GM12878 (cell line): Measurements from ENCODE around the gene MPV17L. TPM values are rescaled to one million over a fixed set of nuclear protein-coding genes. Genes with fewer than 3 reads are reported as not detected.
"Not testable (repeated sequence)": the region's sequence is repeated elsewhere in the genome, so short reads cannot be mapped to it uniquely, and the experiment has no call there.

Experiments
- ATAC-seq: fragments of 200-7000 bp; cut with Tn5 transposase; 3 replicates; pipeline ENCODE4 v1.9.1; 2020; ENCODE audit warnings: mild to moderate bottlenecking, moderate library complexity
- Bru-seq: library from RNA; stranded (reverse); fragments of 400-500 nt; gene quantifications from one replicate; lab custom pipeline; 2021; lab: Mats Ljungman, UMichigan
- BruChase-seq, 2 experiments: library from RNA; stranded (reverse); fragments of 400-500 nt; gene quantifications; one replicate each; lab custom pipeline; 2021; lab: Mats Ljungman, UMichigan
- BruUV-seq: library from RNA; stranded (reverse); fragments of 400-500 nt; replicated peaks from 2 replicates; lab custom pipeline; 2021; lab: Mats Ljungman, UMichigan
- CTCF ChIA-PET: fragments of 300-600 bp; sonication (Branson Sonifier 250); formaldehyde crosslinking; extraction: SDS; loops from one replicate; lab custom pipeline; 2021; ENCODE audit warnings: inconsistent platforms; lab: Yijun Ruan, JAX
- POLR2A ChIA-PET: fragments of 350-600 bp; formaldehyde crosslinking; extraction: SDS; loops from one replicate; lab custom pipeline; 2021; ENCODE audit warnings: inconsistent platforms; lab: Charles Lee
- RAD21 ChIA-PET: fragments of 300-600 bp; sonication (Branson Sonifier 250); formaldehyde crosslinking; loops from one replicate; lab custom pipeline; 2023; ENCODE audit warnings: antibody characterized with exemption; ENCODE audit not compliant: unreplicated experiment; lab: Charles Lee
- SMC1A ChIA-PET: fragments of 300-600 bp; sonication (Branson Sonifier 250); formaldehyde crosslinking; loops from one replicate; lab custom pipeline; 2023; ENCODE audit not compliant: unreplicated experiment, uncharacterized antibody; lab: Charles Lee
- DNase-seq: peaks from one replicate; pipeline ENCODE4 v3.0.0-alpha.2; 2011; ENCODE audit warnings: low read depth, low spot score
- FAIRE-seq: peaks from 3 replicates; lab custom pipeline; 2011; peaks lifted over from hg19 to GRCh38; lab: Jason Lieb, UNC
- H2AFZ ChIP-seq: 2 replicates; pipeline ENCODE4 v1.6.0; 2011; ENCODE audit warnings: low read depth, low read length, control low read depth; ENCODE audit not compliant: control insufficient read depth
- H3K27ac ChIP-seq: 2 replicates; pipeline ENCODE4 v1.5.1; 2011; ENCODE audit warnings: control low read depth; ENCODE audit not compliant: control insufficient read depth, insufficient read depth
- H3K27me3 ChIP-seq, 2 experiments: replicated peaks in 1 of 2; 2 replicates each; pipeline versions ENCODE4 v1.6.0 to v1.6.1; 2011; ENCODE audit warnings: low read length in 1 of 2; ENCODE audit not compliant: control insufficient read depth in 2 of 2, insufficient read depth in 2 of 2
- H3K36me3 ChIP-seq, 2 experiments: 2 replicates each; pipeline ENCODE4 v1.5.1; 2011; ENCODE audit warnings: low read length in 1 of 2; ENCODE audit not compliant: control insufficient read depth in 2 of 2, insufficient read depth in 2 of 2
- H3K4me1 ChIP-seq: 2 replicates; pipeline ENCODE4 v1.6.1; 2011; ENCODE audit warnings: mild to moderate bottlenecking, low read length, moderate library complexity, mixed read lengths; ENCODE audit not compliant: control insufficient read depth, insufficient read depth
- H3K4me2 ChIP-seq: 2 replicates; pipeline ENCODE4 v1.6.0; 2011; ENCODE audit warnings: control low read depth; ENCODE audit not compliant: control insufficient read depth, insufficient read depth
- H3K4me3 ChIP-seq: fragments of 200-600 bp; sonication (generic); 2 replicates; pipeline ENCODE4 v1.5.1; 2016
- H3K79me2 ChIP-seq: 2 replicates; pipeline ENCODE4 v1.6.0; 2011; ENCODE audit warnings: low read length; ENCODE audit not compliant: control insufficient read depth, insufficient read depth
- H3K9ac ChIP-seq: 2 replicates; pipeline ENCODE4 v1.8.0; 2011; ENCODE audit warnings: low read length, control low read depth, mixed read lengths; ENCODE audit not compliant: control insufficient read depth, insufficient read depth
- H3K9me3 ChIP-seq: replicated peaks from 3 replicates; pipeline ENCODE4 v1.5.1; 2011; ENCODE audit warnings: mild to moderate bottlenecking, low read length; ENCODE audit not compliant: control insufficient read depth, insufficient read depth
- H4K20me1 ChIP-seq: 2 replicates; pipeline ENCODE4 v1.6.0; 2011; ENCODE audit not compliant: control insufficient read depth, insufficient read depth
- WGBS: methylation state at CpG from one replicate; pipeline ENCODE4 v1.1.6; 2016; ENCODE audit warnings: low lambda C conversion rate; ENCODE audit not compliant: insufficient replicate concordance, insufficient coverage; ENCODE audit errors: missing lambda C conversion rate; 5-methylcytosine and 5-hydroxymethylcytosine counted together
- in situ Hi-C: fragments of 300-500 bp; cut with MboI; formaldehyde crosslinking; loops from 9 replicates; pipeline ENCODE4 v1.14.3; 2018; ENCODE audit warnings: mixed read lengths
- intact Hi-C: fragments of 100-400 bp; cut with micrococcal nuclease; formaldehyde crosslinking; loops from one replicate; pipeline ENCODE4 v1.14.2; 2022; ENCODE audit not compliant: unreplicated experiment
- long read RNA-seq, 2 experiments: library from polyadenylated mRNA; unstranded; transcript quantifications; one replicate each; pipeline ENCODE4 v2.0.0, GENCODE V29; 2019 to 2020
- polyA minus RNA-seq, 3 experiments: library from RNA; depleted of rRNA, polyadenylated mRNA; stranded (reverse); fragments of >200 nt; gene quantifications; 2 replicates each; pipeline ENCODE4 v1.2.3, GENCODE V29; 2011
- polyA plus RNA-seq, 11 experiments: library from polyadenylated mRNA; depleted of rRNA in 4 of 11; unstranded in 6 of 11; stranded (reverse) in 5 of 11; fragments of >200 nt; fragmentation: Nextera tagmentation in 4 of 11; fragmentation: Illumina TruSeq in 1 of 11; extraction: Ambion mirVana in 4 of 11; extraction: Trizol in 1 of 11; gene quantifications; 1 replicate in 1 of 11; 2 replicates in 10 of 11; pipeline versions ENCODE4 v1.2.1 to v1.2.3, GENCODE V29; 2011 to 2016; ENCODE audit warnings: inconsistent platforms in 2 of 11, missing spikeins in 2 of 11, low read depth in 1 of 11
- total RNA-seq, 4 experiments: library from RNA; depleted of rRNA in 3 of 4; stranded (reverse); fragments of >200 nt in 3 of 4; fragmentation: Illumina TruSeq in 1 of 4; extraction: Trizol in 1 of 4; gene quantifications; 2 replicates each; pipeline versions ENCODE4 v1.2.1 to v1.2.3, GENCODE V29; 2013 to 2021

Gene MPV17L
- not detected in 2 replicates for total RNA-seq (2013; cell fraction: nucleolus; rRNA removed)
- total RNA-seq (2014; rRNA removed) (0.06 and 0.16 TPM in 2 replicates), total RNA-seq (2014; rRNA removed; fragmentation: Illumina TruSeq; extraction: Trizol) (0.09 TPM in 1 of 2 replicates, not detected in the other), total RNA-seq (2021) (0.05 and 0.13 TPM in 2 replicates), polyA plus RNA-seq (2011; rRNA removed) (not detected in 2 replicates), polyA plus RNA-seq (2014; fragmentation: Illumina TruSeq; extraction: Trizol) (0.03 TPM in 1 of 2 replicates, not detected in the other), polyA plus RNA-seq (2014; fragmentation: Nextera tagmentation; extraction: Ambion mirVana) (under 1 TPM in 1 of 2 experiments, not detected in 1; 0.02 TPM), polyA plus RNA-seq (2014; rRNA removed) (0.05 and 0.10 TPM in 2 replicates), polyA plus RNA-seq (2016; fragmentation: Nextera tagmentation; extraction: Ambion mirVana) (not detected), polyA minus RNA-seq (2011; rRNA and poly(A)+ RNA removed) (not detected in 2 replicates), Bru-seq, nascent RNA (not detected), BruChase-seq, experiment 1, labeled RNA remaining after a 6-hour chase (percentile 25 among the genes with signal in this experiment), BruChase-seq, experiment 2, labeled RNA remaining after a 2-hour chase (percentile 11 among the genes with signal in this experiment)
- 0.05 TPM for polyA plus RNA-seq (2011; ENCODE audit: low read depth)
- polyA plus RNA-seq (2011; cell fraction: cytosol; rRNA removed): not detected in 2 replicates
- not detected in 2 replicates for polyA plus RNA-seq (2011; cell fraction: nucleus; rRNA removed)
- polyA plus RNA-seq (2012): 0.07 and 0.08 TPM in 2 replicates
- polyA minus RNA-seq (2011; cell fraction: cytosol; rRNA and poly(A)+ RNA removed): not detected in 2 replicates
- not detected in 2 replicates for polyA minus RNA-seq (2011; cell fraction: nucleus; rRNA and poly(A)+ RNA removed)
- long read RNA-seq, experiment 1: 0 reads
- long read RNA-seq, experiment 2: 0 reads

GRCh38 chr16:15395631-15396508 is at the start of gene MPV17L:
TSS of gene MPV17L (plus strand) at chr16:15395754. CDS start at chr16:15395898, 144 bp downstream.
- POLR2A ChIA-PET, H3K36me3 ChIP-seq, FAIRE-seq, H3K9me3 ChIP-seq, H3K27ac ChIP-seq, in situ Hi-C loops, H3K9ac ChIP-seq, H3K27me3 ChIP-seq, RAD21 ChIA-PET, H4K20me1 ChIP-seq, BruUV-seq, ATAC-seq, DNase-seq, SMC1A ChIA-PET, H3K79me2 ChIP-seq, CTCF ChIA-PET, intact Hi-C loops, H3K4me1 ChIP-seq, H3K4me3 ChIP-seq: not testable (repeated sequence)
- H3K4me2 ChIP-seq: peak within 1 kb of the TSS; percentile 30
- peak within 1 kb of the TSS; percentile 29; the same call in 1 of the 2 replicates for H2AFZ ChIP-seq
- 29% methylated on average over 48 of the region's 79 CpGs for WGBS

- FAIRE-seq, H3K27ac ChIP-seq, H3K9ac ChIP-seq, in situ Hi-C loops, intact Hi-C loops, ATAC-seq, DNase-seq, H2AFZ ChIP-seq, SMC1A ChIA-PET, H3K4me3 ChIP-seq, H3K4me2 ChIP-seq, H3K27me3 ChIP-seq, CTCF ChIA-PET, RAD21 ChIA-PET, H3K9me3 ChIP-seq, H3K4me1 ChIP-seq, BruUV-seq, POLR2A ChIA-PET, H3K36me3 ChIP-seq, H3K79me2 ChIP-seq, H4K20me1 ChIP-seq: not testable (repeated sequence)
- WGBS: no CpG with 5 or more reads among the region's 7 CpGs
Measured at GRCh38 chr16:15348721-15349120, 46.8 kb upstream of the MPV17L start.

- H3K27ac ChIP-seq, H3K4me3 ChIP-seq, H3K9me3 ChIP-seq, H3K79me2 ChIP-seq, CTCF ChIA-PET, H3K9ac ChIP-seq, H3K4me2 ChIP-seq, H3K36me3 ChIP-seq, in situ Hi-C loops, DNase-seq, intact Hi-C loops, H2AFZ ChIP-seq, RAD21 ChIA-PET, FAIRE-seq, SMC1A ChIA-PET, ATAC-seq, H3K4me1 ChIP-seq, H4K20me1 ChIP-seq, H3K27me3 ChIP-seq, POLR2A ChIA-PET, BruUV-seq: not testable (repeated sequence)
- no CpG with 5 or more reads among the region's 11 CpGs for WGBS
Measured at GRCh38 chr16:15351251-15351650, 44.3 kb upstream of the MPV17L start.
